HepG2 (cell line): Measurements from ENCODE around the gene TRIM28. TPM values are rescaled to one million over a fixed set of nuclear protein-coding genes. Genes with fewer than 3 reads are reported as not detected.

Experiments
- AGO1 ChIP-seq: fragments of 200-400 bp; formaldehyde crosslinking; IDR thresholded peaks from 2 replicates; pipeline ENCODE4 v1.6.1; 2017; ENCODE audit warnings: mild to moderate bottlenecking, low read depth, low read length, moderate library complexity; ENCODE audit not compliant: poor library complexity, severe bottlenecking
- AGO2 ChIP-seq: fragments of 200-400 bp; formaldehyde crosslinking; optimal IDR thresholded peaks from 2 replicates; pipeline ENCODE3; 2017; ENCODE audit warnings: mild to moderate bottlenecking, low read depth, low read length, moderate library complexity
- GTF3A ChIP-seq: sonication (generic); formaldehyde crosslinking; conservative IDR thresholded peaks from 2 replicates; pipeline ENCODE4 v1.4.0; 2020; ENCODE audit warnings: mild to moderate bottlenecking, missing genetic modification reagents
- HHEX ChIP-seq: IDR thresholded peaks from 2 replicates; pipeline ENCODE4 v1.6.1; 2016; ENCODE audit warnings: control low read depth
- KIAA2018 ChIP-seq: sonication (generic); formaldehyde crosslinking; IDR thresholded peaks from 2 replicates; pipeline ENCODE4 v1.5.0; 2020; ENCODE audit warnings: mild to moderate bottlenecking, missing genetic modification reagents, borderline replicate concordance
- KLF12 ChIP-seq: sonication (generic); formaldehyde crosslinking; IDR thresholded peaks from 2 replicates; pipeline ENCODE4 v1.4.0; 2020; ENCODE audit warnings: missing genetic modification reagents, borderline replicate concordance
- THRA ChIP-seq: sonication (generic); formaldehyde crosslinking; IDR thresholded peaks from 2 replicates; pipeline ENCODE4 v1.4.0; 2020; ENCODE audit warnings: missing genetic modification reagents, borderline replicate concordance
- ZBTB34 ChIP-seq: sonication (generic); formaldehyde crosslinking; IDR thresholded peaks from 2 replicates; pipeline ENCODE4 v1.8.0; 2022; ENCODE audit warnings: mild to moderate bottlenecking, missing genetic modification reagents
- ZHX1 ChIP-seq: sonication (generic); formaldehyde crosslinking; IDR thresholded peaks from 2 replicates; pipeline ENCODE4 v1.8.1; 2022; ENCODE audit warnings: low read depth, mild to moderate bottlenecking, missing genetic modification reagents
- ZNF326 ChIP-seq: sonication (generic); formaldehyde crosslinking; IDR thresholded peaks from 2 replicates; pipeline ENCODE4 v1.4.0; 2020; ENCODE audit warnings: missing genetic modification reagents, borderline replicate concordance
- ZNF414 ChIP-seq: sonication (generic); formaldehyde crosslinking; IDR thresholded peaks from 2 replicates; pipeline ENCODE4 v1.5.0; 2020; ENCODE audit warnings: missing genetic modification reagents
- ZNF660 ChIP-seq: sonication (generic); formaldehyde crosslinking; IDR thresholded peaks from 2 replicates; pipeline ENCODE4 v1.5.1; 2020; ENCODE audit warnings: mild to moderate bottlenecking, low read depth, missing genetic modification reagents, borderline replicate concordance
- polyA plus RNA-seq, 8 experiments: library from polyadenylated mRNA; depleted of rRNA in 3 of 8; stranded (reverse) in 7 of 8; unstranded in 1 of 8; fragments of >200 nt; fragmentation: Illumina TruSeq in 4 of 8; extraction: Trizol in 4 of 8; gene quantifications; 2 replicates each; pipeline versions ENCODE4 v1.2.1 to v1.2.3, GENCODE V29; 2011 to 2016; ENCODE audit warnings: low read depth in 4 of 8, missing spikeins in 1 of 8, mixed read lengths in 1 of 8; ENCODE audit not compliant: insufficient read depth in 1 of 8
- total RNA-seq, 5 experiments: library from RNA; depleted of rRNA; stranded (reverse); fragments of >200 nt; fragmentation: Illumina TruSeq; extraction: Trizol; gene quantifications; 2 replicates each; pipeline ENCODE4 v1.2.3, GENCODE V29; 2016; ENCODE audit warnings: low read depth in 1 of 5

The TRIM28 gene
- total and polyA plus RNA-seq, 2 of the 13 experiments (the other 11 are each of a cell fraction or from before 2014, with no cell fraction given) = 361 to 439 TPM

- TF ChIP-seq KIAA2018 (no peak), AGO2 (peak; percentile 96), THRA (CRISPR knock-in tag) (no peak), AGO1 (peak; percentile 83), ZHX1 (CRISPR knock-in tag) (0 out of 2 replicates have a peak, but pooled peaks have one; percentile 21), ZBTB34 (no peak), KLF12 (no peak), ZNF660 (CRISPR knock-in tag) (no peak), GTF3A (CRISPR knock-in tag) (no peak), ZNF414 (CRISPR knock-in tag) (no peak), HHEX (CRISPR knock-in tag) (no peak), ZNF326 (CRISPR knock-in tag) (peak; percentile 55; the same call in 1 of the 2 replicates)
Observed at GRCh38 chr19:58562122-58563033, 18.5 kb downstream of the TRIM28 start (continued).
